GM12873 (cell line): Measurements from ENCODE around the gene SFT2D3.

Experiments
- TF ChIP-seq, protein P1 (sequence below): IDR thresholded peaks from 2 replicates; pipeline ENCODE4 v1.5.1; 2012; ENCODE audit warnings: low read depth, mild to moderate bottlenecking, moderate library complexity, low read length, control low read depth; ENCODE audit not compliant: insufficient read depth; ENCODE audit errors: missing control alignments

SFT2D3 gene

DNA sequence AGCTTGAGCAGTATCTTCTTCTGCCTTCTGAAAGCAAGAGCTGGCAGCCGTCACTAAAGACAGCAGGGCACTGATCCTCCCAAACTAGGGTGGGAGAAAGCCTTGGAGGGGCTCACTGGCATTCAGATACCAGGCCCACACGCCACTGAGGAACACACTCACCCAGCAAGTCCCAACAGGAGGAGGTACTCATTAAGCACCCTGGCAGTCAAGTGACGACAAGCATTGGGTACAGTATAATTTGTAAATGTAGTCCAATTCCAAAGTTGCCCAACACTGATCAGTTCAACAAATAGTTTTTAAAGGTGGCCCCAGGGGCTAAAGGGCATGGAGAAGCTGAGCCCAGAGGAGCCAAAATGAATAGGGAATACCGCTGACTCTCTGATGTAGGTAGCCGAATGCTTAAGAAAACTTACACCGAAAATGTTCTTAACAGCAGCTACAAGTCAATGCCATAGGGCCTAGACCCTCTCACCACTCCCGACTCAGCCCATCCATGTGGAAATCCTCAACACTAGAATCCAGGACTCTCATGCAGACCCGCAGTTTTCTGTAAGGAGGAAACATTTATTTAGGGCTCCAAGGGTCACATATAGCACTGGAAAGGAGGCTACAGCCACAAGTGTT lies 35.9 kb upstream of the SFT2D3 start:
- TF ChIP-seq, protein P1, sequence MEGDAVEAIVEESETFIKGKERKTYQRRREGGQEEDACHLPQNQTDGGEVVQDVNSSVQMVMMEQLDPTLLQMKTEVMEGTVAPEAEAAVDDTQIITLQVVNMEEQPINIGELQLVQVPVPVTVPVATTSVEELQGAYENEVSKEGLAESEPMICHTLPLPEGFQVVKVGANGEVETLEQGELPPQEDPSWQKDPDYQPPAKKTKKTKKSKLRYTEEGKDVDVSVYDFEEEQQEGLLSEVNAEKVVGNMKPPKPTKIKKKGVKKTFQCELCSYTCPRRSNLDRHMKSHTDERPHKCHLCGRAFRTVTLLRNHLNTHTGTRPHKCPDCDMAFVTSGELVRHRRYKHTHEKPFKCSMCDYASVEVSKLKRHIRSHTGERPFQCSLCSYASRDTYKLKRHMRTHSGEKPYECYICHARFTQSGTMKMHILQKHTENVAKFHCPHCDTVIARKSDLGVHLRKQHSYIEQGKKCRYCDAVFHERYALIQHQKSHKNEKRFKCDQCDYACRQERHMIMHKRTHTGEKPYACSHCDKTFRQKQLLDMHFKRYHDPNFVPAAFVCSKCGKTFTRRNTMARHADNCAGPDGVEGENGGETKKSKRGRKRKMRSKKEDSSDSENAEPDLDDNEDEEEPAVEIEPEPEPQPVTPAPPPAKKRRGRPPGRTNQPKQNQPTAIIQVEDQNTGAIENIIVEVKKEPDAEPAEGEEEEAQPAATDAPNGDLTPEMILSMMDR = no peak

DNA sequence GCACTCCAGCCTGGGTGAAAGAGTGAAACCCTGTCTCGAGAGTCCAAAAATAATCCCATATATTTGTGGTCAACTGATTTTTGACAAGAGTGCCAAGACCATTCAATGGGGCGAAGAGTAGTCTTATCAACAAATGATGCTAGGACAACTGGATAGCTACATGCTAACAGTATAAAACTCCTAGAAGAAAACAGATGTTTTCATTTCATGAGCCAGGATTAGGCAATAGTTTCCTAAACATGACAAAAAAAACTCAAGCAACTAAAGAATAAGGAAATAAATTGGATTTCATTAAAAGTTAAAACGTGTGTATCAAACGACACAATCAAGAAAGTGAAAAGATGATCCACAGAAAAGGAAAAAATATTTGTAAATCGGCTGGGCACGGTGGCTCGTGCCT lies 32.2 kb upstream of the SFT2D3 start:
- TF ChIP-seq, protein P1 = no peak

DNA sequence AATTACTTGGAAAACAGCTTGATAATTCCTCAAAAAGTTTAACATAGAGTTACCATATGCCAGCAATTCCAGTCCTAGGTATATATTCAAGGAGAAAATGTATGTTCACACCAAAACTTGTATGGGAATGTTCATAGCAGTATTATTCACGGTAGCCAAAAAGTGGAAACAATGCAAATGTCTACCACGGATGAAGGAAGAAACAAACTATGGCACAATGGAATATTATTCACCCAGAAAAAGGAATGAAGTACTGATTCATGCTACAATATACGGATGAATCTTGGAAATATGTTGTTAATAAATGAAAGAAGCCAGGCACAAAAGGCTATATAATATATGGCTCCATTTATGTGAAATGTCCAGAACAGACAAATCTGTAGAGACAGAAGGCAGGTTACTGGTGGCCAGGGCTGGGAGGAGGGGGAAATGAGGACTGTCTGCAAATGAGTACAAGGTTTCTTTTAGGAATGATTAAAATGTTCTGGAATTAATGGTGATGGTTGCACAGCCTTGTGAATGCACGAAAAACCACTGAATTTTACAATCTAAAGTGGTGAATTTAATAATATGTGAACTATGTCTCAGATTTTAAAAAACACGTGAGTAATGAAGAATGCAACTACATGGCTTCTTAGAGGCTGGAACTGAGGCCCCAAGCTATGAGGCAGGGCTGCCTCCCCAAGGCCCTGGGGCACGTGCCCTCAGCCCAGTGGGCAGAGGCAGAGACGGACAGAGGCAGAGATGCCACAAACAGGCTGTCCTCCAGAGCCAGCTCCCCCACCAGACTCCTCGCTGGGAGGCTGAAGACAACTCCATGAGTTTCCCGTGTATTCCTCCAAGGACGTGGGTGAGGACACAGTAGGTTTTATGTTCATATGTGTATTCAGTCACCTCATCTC lies 31.0 kb upstream of the SFT2D3 start:
- TF ChIP-seq, protein P1 = no peak

DNA sequence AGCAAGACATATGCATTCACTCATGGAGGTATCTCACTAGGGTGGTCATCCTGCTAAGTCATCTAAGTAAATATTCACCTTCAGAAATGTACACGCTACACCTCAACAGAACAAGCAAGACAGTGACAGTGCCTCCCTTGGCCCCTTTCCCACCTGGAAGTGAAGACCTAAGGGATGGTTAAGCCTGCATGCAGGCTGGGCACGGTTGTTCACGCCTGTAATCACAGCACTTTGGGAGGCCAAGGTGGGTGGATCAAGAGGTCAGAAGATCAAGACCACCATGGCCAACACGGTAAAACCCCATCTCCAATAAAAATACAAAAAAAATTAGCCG lies 30.4 kb upstream of the SFT2D3 start:
- TF ChIP-seq, protein P1 = no peak

DNA sequence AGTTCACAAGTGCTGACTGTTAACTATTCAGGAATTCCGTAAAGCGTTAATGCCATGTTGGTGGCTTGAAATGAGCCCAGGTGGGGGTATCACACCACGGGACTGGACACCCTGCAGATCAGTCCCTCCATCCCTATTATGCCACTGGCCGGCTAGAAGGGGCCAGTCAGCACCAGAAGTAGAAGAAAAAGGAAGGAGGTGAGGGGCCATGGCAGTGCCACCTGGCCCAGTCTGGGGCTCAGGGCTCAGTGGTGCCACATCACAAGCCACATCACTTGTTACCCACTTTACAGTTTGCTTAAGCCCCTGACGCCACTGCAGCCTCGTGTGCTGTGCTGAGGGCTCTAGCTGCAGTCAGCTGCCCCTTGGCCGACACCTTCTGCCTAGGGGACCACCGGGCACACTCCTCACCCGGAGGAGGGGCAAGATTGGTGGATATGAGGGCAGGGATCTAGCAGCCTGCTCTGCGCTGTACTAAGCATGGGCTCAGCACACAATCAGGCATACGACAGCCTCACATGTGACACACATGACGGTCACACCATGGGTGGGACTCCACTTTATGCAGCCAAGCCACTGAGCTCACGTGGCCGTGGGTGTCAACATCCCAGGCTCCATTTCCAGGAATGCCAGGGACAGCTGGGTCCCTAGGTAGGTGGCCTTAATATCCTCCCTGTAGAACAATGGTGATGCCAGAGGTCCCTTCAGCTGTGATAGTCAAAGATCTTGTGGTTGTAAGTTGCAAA lies 29.6 kb upstream of the SFT2D3 start:
- TF ChIP-seq, protein P1 = no peak

DNA sequence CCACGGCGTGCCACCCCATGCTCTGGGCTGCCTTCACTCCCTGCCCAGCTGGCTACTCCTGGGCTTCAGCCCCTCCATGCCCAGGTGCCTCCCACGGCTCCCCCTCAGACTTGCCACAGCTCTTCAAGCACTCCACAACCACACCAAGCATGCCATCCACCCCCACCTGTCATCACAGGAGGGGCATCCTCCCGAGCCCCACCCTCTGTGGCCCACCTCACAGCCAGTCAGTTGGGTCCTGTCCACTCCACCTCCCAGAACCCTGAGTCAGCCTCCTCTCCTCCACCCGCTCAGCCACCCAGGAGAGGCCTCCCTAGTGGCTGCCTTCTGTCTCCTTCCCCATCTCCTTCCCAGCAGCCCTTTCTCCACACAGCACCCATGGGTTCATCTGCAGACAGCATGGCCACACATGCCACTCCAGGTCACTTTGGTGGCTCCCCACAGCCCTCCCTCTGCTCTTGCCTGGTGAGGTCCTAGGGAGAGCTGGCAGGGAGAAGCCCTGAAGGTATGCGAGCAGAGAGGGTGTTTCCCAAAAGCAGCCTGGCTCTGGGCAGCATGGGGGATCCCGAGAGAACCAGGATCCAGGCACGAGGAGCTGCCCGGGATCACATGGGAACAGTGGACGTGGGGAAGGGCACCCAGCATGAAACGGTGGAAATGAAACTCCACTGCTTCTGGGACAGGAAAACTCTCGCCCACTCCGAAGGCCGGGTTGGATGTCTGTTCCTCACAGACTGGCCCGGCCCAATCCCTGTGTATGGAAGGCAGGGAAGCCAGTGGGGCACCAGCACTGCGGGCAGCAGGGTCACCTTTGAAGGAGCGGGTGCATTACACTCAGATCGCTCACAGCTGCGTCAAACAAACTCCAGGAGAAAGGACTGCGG lies 28.7 kb upstream of the SFT2D3 start:
- TF ChIP-seq, protein P1 = no peak
